ENCODE measurements around the gene TMEM121B. TPM values are rescaled to one million over a fixed set of nuclear protein-coding genes. Genes with fewer than 3 reads are reported as not detected.

The TMEM121B gene
- polyA plus RNA-seq, 4 donors, result 0.28 to 0.45 (median 0.44) TPM; not detected in 1

- no peaks in the 10 kb centered on the region for H3K9me3 ChIP-seq (ENCODE audit: control insufficient read depth in 2 of 2, insufficient read depth in 1 of 2, low read depth in 1 of 2, low read length in 1 of 2)
- peaks cover 0 to 13% (median 12%) of the 10 kb centered on the region in 3 donors for H3K36me3 ChIP-seq (ENCODE audit: control insufficient read depth in 3 of 3, insufficient read depth in 2 of 3, low read depth in 1 of 3, low read length in 3 of 3)
- H3K4me3 ChIP-seq (ENCODE audit: low read depth in 1 of 3, low read length in 3 of 3), result no peak overlapping the region
- no peaks in the 10 kb centered on the region for H3K27me3 ChIP-seq (ENCODE audit: control insufficient read depth in 3 of 3, insufficient read depth in 3 of 3, low read length in 3 of 3)
- H3K27ac ChIP-seq (ENCODE audit: low read depth in 1 of 3, low read length in 2 of 3), result no peak overlapping the region
- no peak for DNase-seq
- no peaks in the 10 kb centered on the region for H3K4me1 ChIP-seq (ENCODE audit: control insufficient read depth in 3 of 3, insufficient read depth in 2 of 3, low read depth in 1 of 3, low read length in 2 of 3)
- WGBS, 3 donors, result 94 to 96% (median 94%) methylated on average over 7 of the region's 7 CpGs
- no peak for FAIRE-seq
Observed at GRCh38 chr22:17133137-17133536, 12.0 kb upstream of the TMEM121B start.

DNA sequence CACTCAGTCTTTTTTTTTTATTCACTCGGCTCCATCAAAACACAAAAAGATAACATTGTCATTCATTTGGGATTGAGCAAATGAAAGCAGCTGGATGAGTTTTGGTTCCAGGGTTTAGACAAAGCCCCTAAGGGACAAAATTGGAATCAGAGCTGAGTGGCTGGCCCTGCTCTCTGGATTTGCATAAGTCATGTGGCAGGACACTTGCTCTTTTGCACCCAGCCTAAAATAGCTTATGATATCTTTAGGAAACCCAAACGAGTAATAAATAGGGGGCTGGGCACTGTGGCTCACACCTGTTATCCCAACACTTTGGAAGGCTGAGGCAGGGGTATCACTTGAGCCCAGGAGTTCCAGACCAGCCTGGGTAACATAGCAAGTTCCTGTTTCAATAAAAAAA lies 11.0 kb upstream of the TMEM121B start:
- no peak for FAIRE-seq
- H3K4me3 ChIP-seq (ENCODE audit: low read depth in 1 of 3, low read length in 3 of 3), result no peak overlapping the region
- H3K9me3 ChIP-seq (ENCODE audit: control insufficient read depth in 2 of 2, insufficient read depth in 1 of 2, low read depth in 1 of 2, low read length in 1 of 2), result no peaks in the 10 kb centered on the region
- H3K27me3 ChIP-seq (ENCODE audit: control insufficient read depth in 3 of 3, insufficient read depth in 3 of 3, low read length in 3 of 3), result no peaks in the 10 kb centered on the region
- no peak for DNase-seq
- H3K36me3 ChIP-seq (ENCODE audit: control insufficient read depth in 3 of 3, insufficient read depth in 2 of 3, low read depth in 1 of 3, low read length in 3 of 3), result peaks cover 0 to 3% (median 2%) of the 10 kb centered on the region in 3 donors
- H3K4me1 ChIP-seq (ENCODE audit: control insufficient read depth in 3 of 3, insufficient read depth in 2 of 3, low read depth in 1 of 3, low read length in 2 of 3), result no peaks in the 10 kb centered on the region
- H3K27ac ChIP-seq (ENCODE audit: low read depth in 1 of 3, low read length in 2 of 3), result no peak overlapping the region
- 22 to 36% (median 33%) methylated on average over 2 of the region's 2 CpGs for WGBS, 3 donors

- DNase-seq, result no peak
Observed at GRCh38 chr22:17131686-17132085, 10.5 kb upstream of the TMEM121B start.

GRCh38 chr22:17130199-17130598 lies 9.0 kb upstream of the TMEM121B start:
- FAIRE-seq, result no peak
- H3K27ac ChIP-seq (ENCODE audit: low read depth in 1 of 3, low read length in 2 of 3), result no peak overlapping the region
- 52 to 79% (median 75%) methylated on average over 1 of the region's 1 CpG for WGBS, 3 donors
- H3K4me3 ChIP-seq (ENCODE audit: low read depth in 1 of 3, low read length in 3 of 3), result no peak overlapping the region
- DNase-seq, result no peak
- H3K27me3 ChIP-seq (ENCODE audit: control insufficient read depth in 3 of 3, insufficient read depth in 3 of 3, low read length in 3 of 3), result no peaks in the 10 kb centered on the region
- peaks cover 0 to 1% (median 0%) of the 10 kb centered on the region in 3 donors for H3K36me3 ChIP-seq (ENCODE audit: control insufficient read depth in 3 of 3, insufficient read depth in 2 of 3, low read depth in 1 of 3, low read length in 3 of 3)
- no peaks in the 10 kb centered on the region for H3K9me3 ChIP-seq (ENCODE audit: control insufficient read depth in 2 of 2, insufficient read depth in 1 of 2, low read depth in 1 of 2, low read length in 1 of 2)
- H3K4me1 ChIP-seq (ENCODE audit: control insufficient read depth in 3 of 3, insufficient read depth in 2 of 3, low read depth in 1 of 3, low read length in 2 of 3), result no peaks in the 10 kb centered on the region

More at GRCh38 chr22:17131686-17132085, 10.5 kb upstream of the TMEM121B start:
- WGBS, 3 donors, result 44 to 62% (median 55%) methylated on average over 5 of the region's 5 CpGs
- H3K27ac ChIP-seq (ENCODE audit: low read depth in 1 of 3, low read length in 2 of 3), result no peak overlapping the region
- H3K36me3 ChIP-seq (ENCODE audit: control insufficient read depth in 3 of 3, insufficient read depth in 2 of 3, low read depth in 1 of 3, low read length in 3 of 3), result peaks cover 0 to 2% (median 0%) of the 10 kb centered on the region in 3 donors
- no peaks in the 10 kb centered on the region for H3K4me1 ChIP-seq (ENCODE audit: control insufficient read depth in 3 of 3, insufficient read depth in 2 of 3, low read depth in 1 of 3, low read length in 2 of 3)
- H3K4me3 ChIP-seq (ENCODE audit: low read depth in 1 of 3, low read length in 3 of 3), result no peak overlapping the region
- no peak for FAIRE-seq
- H3K27me3 ChIP-seq (ENCODE audit: control insufficient read depth in 3 of 3, insufficient read depth in 3 of 3, low read length in 3 of 3), result no peaks in the 10 kb centered on the region
- no peaks in the 10 kb centered on the region for H3K9me3 ChIP-seq (ENCODE audit: control insufficient read depth in 2 of 2, insufficient read depth in 1 of 2, low read depth in 1 of 2, low read length in 1 of 2)

DNA sequence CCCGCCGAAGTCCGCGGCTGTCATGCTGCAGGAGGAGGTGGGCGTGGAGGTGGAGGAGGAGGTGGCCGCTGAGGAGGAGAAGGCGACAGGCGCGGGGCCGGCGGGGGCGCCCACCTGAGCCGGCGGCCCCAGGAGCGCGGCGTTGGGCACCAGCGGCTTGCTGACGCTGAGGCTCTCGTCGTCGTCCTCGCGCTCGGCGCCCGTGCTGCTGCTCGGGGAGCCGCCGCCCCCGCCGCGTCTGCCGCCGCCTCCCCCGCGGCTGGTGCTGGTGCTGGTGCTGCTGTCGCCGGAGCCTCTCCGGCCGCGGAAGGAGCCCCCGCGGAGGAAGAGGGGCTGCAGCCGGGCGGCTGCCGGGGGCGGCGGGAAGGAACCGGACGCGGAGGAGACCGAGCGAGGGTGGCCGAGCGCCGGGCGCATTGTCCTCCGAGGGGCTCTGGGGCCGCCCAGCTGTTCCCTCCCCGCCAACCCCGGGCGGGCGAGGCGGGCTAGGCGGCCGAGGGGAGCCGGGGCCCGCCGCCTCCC lies 388 bp downstream of the TMEM121B start:
- peaks cover 3 to 19% (median 18%) of the 10 kb centered on the region in 3 donors for H3K27me3 ChIP-seq (ENCODE audit: control insufficient read depth in 3 of 3, insufficient read depth in 3 of 3, low read length in 3 of 3)
- DNase-seq (peak in 1 of 2 donors; percentile 50), FAIRE-seq (no peak)
- peaks cover 0 to 3% (median 0%) of the 10 kb centered on the region in 3 donors for H3K4me1 ChIP-seq (ENCODE audit: control insufficient read depth in 3 of 3, insufficient read depth in 2 of 3, low read depth in 1 of 3, low read length in 2 of 3)
- H3K4me3 ChIP-seq (ENCODE audit: low read depth in 1 of 3, low read length in 3 of 3), result peak overlapping the region in 2 of 3 donors; percentile 24 to 63
- WGBS, 3 donors, result 0 to 1% (median 0%) methylated on average over 26 to 70 of the region's 70 CpGs
- no peaks in the 10 kb centered on the region for H3K9me3 ChIP-seq (ENCODE audit: control insufficient read depth in 2 of 2, insufficient read depth in 1 of 2, low read depth in 1 of 2, low read length in 1 of 2)
- no peak overlapping the region for H3K27ac ChIP-seq (ENCODE audit: low read depth in 1 of 3, low read length in 2 of 3)
- H3K36me3 ChIP-seq (ENCODE audit: control insufficient read depth in 3 of 3, insufficient read depth in 2 of 3, low read depth in 1 of 3, low read length in 3 of 3), result no peaks in the 10 kb centered on the region

GRCh38 chr22:17120281-17120680 lies 879 bp downstream of the TMEM121B start:
- H3K4me3 ChIP-seq (ENCODE audit: low read depth in 1 of 3, low read length in 3 of 3), result peak overlapping the region in 1 of 3 donors; percentile 63
- H3K27me3 ChIP-seq (ENCODE audit: control insufficient read depth in 3 of 3, insufficient read depth in 3 of 3, low read length in 3 of 3), result peaks cover 3 to 19% (median 18%) of the 10 kb centered on the region in 3 donors
- FAIRE-seq, result no peak
- 2 to 3% (median 3%) methylated on average over 20 to 45 of the region's 45 CpGs for WGBS, 3 donors
- H3K4me1 ChIP-seq (ENCODE audit: control insufficient read depth in 3 of 3, insufficient read depth in 2 of 3, low read depth in 1 of 3, low read length in 2 of 3), result peaks cover 0 to 3% (median 0%) of the 10 kb centered on the region in 3 donors
- H3K36me3 ChIP-seq (ENCODE audit: control insufficient read depth in 3 of 3, insufficient read depth in 2 of 3, low read depth in 1 of 3, low read length in 3 of 3), result no peaks in the 10 kb centered on the region
- H3K9me3 ChIP-seq (ENCODE audit: control insufficient read depth in 2 of 2, insufficient read depth in 1 of 2, low read depth in 1 of 2, low read length in 1 of 2), result no peaks in the 10 kb centered on the region
- H3K27ac ChIP-seq (ENCODE audit: low read depth in 1 of 3, low read length in 2 of 3), result no peak overlapping the region
- DNase-seq, result peak; percentile 19 to 77

- WGBS, 3 donors, result 29 to 34% (median 33%) methylated on average over 48 to 63 of the region's 63 CpGs
- FAIRE-seq (no peak), DNase-seq (peak; percentile 51 to 52)
- H3K9me3 ChIP-seq (ENCODE audit: control insufficient read depth in 2 of 2, insufficient read depth in 1 of 2, low read depth in 1 of 2, low read length in 1 of 2), result no peaks in the 10 kb centered on the region
- H3K4me3 ChIP-seq (ENCODE audit: low read depth in 1 of 3, low read length in 3 of 3), result no peak overlapping the region
- H3K27ac ChIP-seq (ENCODE audit: low read depth in 1 of 3, low read length in 2 of 3), result no peak overlapping the region
- H3K36me3 ChIP-seq (ENCODE audit: control insufficient read depth in 3 of 3, insufficient read depth in 2 of 3, low read depth in 1 of 3, low read length in 3 of 3), result no peaks in the 10 kb centered on the region
- H3K27me3 ChIP-seq (ENCODE audit: control insufficient read depth in 3 of 3, insufficient read depth in 3 of 3, low read length in 3 of 3), result peaks cover 3 to 19% (median 18%) of the 10 kb centered on the region in 3 donors
- H3K4me1 ChIP-seq (ENCODE audit: control insufficient read depth in 3 of 3, insufficient read depth in 2 of 3, low read depth in 1 of 3, low read length in 2 of 3), result peaks cover 0 to 3% (median 0%) of the 10 kb centered on the region in 3 donors
Observed at GRCh38 chr22:17119481-17120202, 1.5 kb downstream of the TMEM121B start.

- Histone ChIP-seq H3K9me3 (ENCODE audit: control insufficient read depth in 2 of 2, insufficient read depth in 1 of 2, low read depth in 1 of 2, low read length in 1 of 2) (no peaks in the 10 kb centered on the region), H3K4me1 (ENCODE audit: control insufficient read depth in 3 of 3, insufficient read depth in 2 of 3, low read depth in 1 of 3, low read length in 2 of 3) (peaks cover 0 to 3% (median 0%) of the 10 kb centered on the region in 3 donors), H3K27ac (ENCODE audit: low read depth in 1 of 3, low read length in 2 of 3) (no peak overlapping the region), H3K4me3 (ENCODE audit: low read depth in 1 of 3, low read length in 3 of 3) (no peak overlapping the region), H3K27me3 (ENCODE audit: control insufficient read depth in 3 of 3, insufficient read depth in 3 of 3, low read length in 3 of 3) (peaks cover 3 to 19% (median 16%) of the 10 kb centered on the region in 3 donors), H3K36me3 (ENCODE audit: control insufficient read depth in 3 of 3, insufficient read depth in 2 of 3, low read depth in 1 of 3, low read length in 3 of 3) (no peaks in the 10 kb centered on the region)
- no peak for FAIRE-seq
- no peak for DNase-seq
- WGBS, 3 donors, result 67 to 80% (median 79%) methylated on average over 4 of the region's 4 CpGs
Observed at GRCh38 chr22:17118342-17118741, 2.8 kb downstream of the TMEM121B start.

All from small intestine (tissue), 7 donors.